ENCODE measurements around the gene NDRG2.

Gene NDRG2

GRCh38 chr14:21024585-21025370 is at the start of gene NDRG2:
NDRG2 (minus strand) TSS chr14:21025061; CDS start chr14:21023315, 1,746 bp downstream.
- DNase-seq, result peak in 1 of 2 experiments; percentile 86

- DNase-seq, result no peak
Measured at GRCh38 chr14:21073921-21074320, 49.1 kb upstream of the NDRG2 start.

GRCh38 chr14:21072781-21073339 is 48.0 kb upstream of the NDRG2 start:
- DNase-seq, result no peak

GRCh38 chr14:21072031-21072473 is 47.2 kb upstream of the NDRG2 start:
- no peak for DNase-seq

- DNase-seq, result peak; percentile 32 to 86
Measured at GRCh38 chr14:21071225-21072030, 46.6 kb upstream of the NDRG2 start.

GRCh38 chr14:21070610-21071224 is 45.9 kb upstream of the NDRG2 start:
- peak in 1 of 2 experiments; percentile 64 for DNase-seq

- peak in 1 of 2 experiments; percentile 66 for DNase-seq
Measured at GRCh38 chr14:21070083-21070609, 45.3 kb upstream of the NDRG2 start, which contains the start of gene ARHGEF40. ARHGEF40 (plus strand) TSS chr14:21070304; CDS start chr14:21070397, 93 bp downstream.

GRCh38 chr14:21069388-21070082 is 44.7 kb upstream of the NDRG2 start:
- peak in 1 of 2 experiments; percentile 66 for DNase-seq

GRCh38 chr14:21068521-21069387 is 43.9 kb upstream of the NDRG2 start:
- DNase-seq, result peak; percentile 30 to 81

- DNase-seq, result peak in 1 of 2 experiments; percentile 29
Measured at GRCh38 chr14:21066882-21067502, 42.1 kb upstream of the NDRG2 start.

GRCh38 chr14:21063479-21063878 is 38.6 kb upstream of the NDRG2 start:
- DNase-seq, result no peak

GRCh38 chr14:21061347-21061668 is 36.4 kb upstream of the NDRG2 start:
- no peak for DNase-seq

- no peak for DNase-seq
Measured at GRCh38 chr14:21060614-21061346, 35.9 kb upstream of the NDRG2 start.

- DNase-seq, result no peak
Measured at GRCh38 chr14:21059842-21060613, 35.2 kb upstream of the NDRG2 start.

GRCh38 chr14:21058903-21059302 is 34.0 kb upstream of the NDRG2 start:
- DNase-seq, result no peak

- DNase-seq, result no peak
Measured at GRCh38 chr14:21057803-21058675, 33.2 kb upstream of the NDRG2 start, which contains the start of gene RNASE8. RNASE8 (plus strand) TSS chr14:21057822; CDS start chr14:21057893, 71 bp downstream.

- DNase-seq, result no peak
Measured at GRCh38 chr14:21056520-21057163, 31.8 kb upstream of the NDRG2 start.

Measured in NCI-H526 (cell line).